Effector memory CD4-positive, alpha-beta T cell (primary cell): ENCODE data around the gene HLA-DPB1.

Source experiments
- DNase-seq, 3 donors: peaks; one replicate each; pipeline ENCODE4 v3.0.0-alpha.2; 2020
- H3K27ac ChIP-seq: 2 replicates; pipeline ENCODE4 v1.7.0; 2013; ENCODE audit warnings: mild to moderate bottlenecking, low read length, moderate library complexity; ENCODE audit not compliant: insufficient read depth, poor library complexity, severe bottlenecking
- H3K27me3 ChIP-seq: replicated peaks from 2 replicates; pipeline ENCODE4 v1.7.0; 2013; ENCODE audit warnings: mild to moderate bottlenecking, low read length; ENCODE audit not compliant: insufficient read depth, control insufficient read depth, poor library complexity, severe bottlenecking
- H3K36me3 ChIP-seq: 2 replicates; pipeline ENCODE4 v1.7.0; 2013; ENCODE audit warnings: mild to moderate bottlenecking, low read length, moderate library complexity; ENCODE audit not compliant: control insufficient read depth, insufficient read depth
- H3K4me1 ChIP-seq: 2 replicates; pipeline ENCODE4 v1.7.0; 2013; ENCODE audit warnings: low read length, mild to moderate bottlenecking; ENCODE audit not compliant: control insufficient read depth, insufficient read depth, poor library complexity, severe bottlenecking
- H3K4me3 ChIP-seq: 2 replicates; pipeline ENCODE4 v1.7.0; 2013; ENCODE audit warnings: low read length, low read depth, mild to moderate bottlenecking; ENCODE audit not compliant: insufficient read depth, poor library complexity, severe bottlenecking
- H3K9me3 ChIP-seq: 2 replicates; pipeline ENCODE4 v1.7.0; 2013; ENCODE audit warnings: mild to moderate bottlenecking, low read length, moderate library complexity; ENCODE audit not compliant: control insufficient read depth

The HLA-DPB1 gene

DNA sequence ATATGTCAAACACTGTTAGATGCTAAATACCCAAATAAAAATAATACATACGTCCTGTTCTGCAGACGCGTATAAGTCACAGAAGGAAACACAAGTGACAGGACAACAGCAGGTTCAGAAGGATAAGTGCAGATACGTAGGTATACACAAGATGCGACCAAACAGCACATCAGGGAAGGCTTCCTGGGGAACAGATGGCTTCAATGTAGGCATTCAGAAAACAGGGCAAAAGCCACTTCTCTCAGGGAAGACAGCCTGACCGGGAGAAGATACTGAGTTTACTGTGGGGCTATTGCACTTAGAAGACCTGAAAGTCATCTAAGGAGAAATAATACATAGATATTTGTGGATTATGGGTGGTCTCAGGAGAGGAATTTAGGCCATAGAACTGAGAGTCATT is 4.2 kb upstream of the HLA-DPB1 start:
- Histone ChIP-seq H3K27me3 (peaks cover 6% of the 10 kb centered on the region), H3K4me1 (peaks cover 11% of the 10 kb centered on the region), H3K9me3 (no peaks in the 10 kb centered on the region), H3K4me3 (no peak overlapping the region), H3K36me3 (no peaks in the 10 kb centered on the region), H3K27ac (no peak overlapping the region)
- no peak for DNase-seq

DNA sequence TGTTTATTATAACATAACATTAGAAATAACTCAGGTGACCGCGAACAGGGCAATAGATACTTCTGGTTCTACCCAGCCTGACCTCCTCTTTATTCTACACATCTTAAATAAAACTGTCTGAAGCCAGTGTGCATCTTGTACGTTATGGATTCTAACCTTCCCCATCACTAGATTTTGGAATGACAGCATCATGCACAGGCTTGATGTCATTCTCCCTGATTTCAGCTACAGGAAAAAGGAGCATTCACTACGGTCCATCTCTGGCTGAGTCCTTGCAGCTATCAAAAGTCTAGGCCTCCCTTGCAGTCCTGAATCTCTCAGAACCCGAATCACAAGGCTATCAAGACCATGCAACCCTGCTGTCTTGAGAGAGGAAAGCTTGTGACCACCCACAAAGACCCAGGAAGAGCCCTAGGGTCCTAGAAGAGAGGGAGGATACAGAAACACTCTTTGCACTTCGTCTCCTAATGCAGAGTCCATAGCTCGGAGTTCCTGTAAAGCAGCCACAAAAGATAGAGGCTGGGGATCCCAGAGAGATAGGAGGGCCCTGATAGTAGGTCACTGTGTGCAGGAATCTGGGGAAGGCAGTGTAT is 3.2 kb upstream of the HLA-DPB1 start:
- H3K36me3 ChIP-seq = no peaks in the 10 kb centered on the region
- peaks cover 11% of the 10 kb centered on the region for H3K4me1 ChIP-seq
- no peaks in the 10 kb centered on the region for H3K9me3 ChIP-seq
- no peak for DNase-seq
- H3K4me3 ChIP-seq = no peak overlapping the region
- H3K27me3 ChIP-seq = peaks cover 6% of the 10 kb centered on the region
- no peak overlapping the region for H3K27ac ChIP-seq

DNA sequence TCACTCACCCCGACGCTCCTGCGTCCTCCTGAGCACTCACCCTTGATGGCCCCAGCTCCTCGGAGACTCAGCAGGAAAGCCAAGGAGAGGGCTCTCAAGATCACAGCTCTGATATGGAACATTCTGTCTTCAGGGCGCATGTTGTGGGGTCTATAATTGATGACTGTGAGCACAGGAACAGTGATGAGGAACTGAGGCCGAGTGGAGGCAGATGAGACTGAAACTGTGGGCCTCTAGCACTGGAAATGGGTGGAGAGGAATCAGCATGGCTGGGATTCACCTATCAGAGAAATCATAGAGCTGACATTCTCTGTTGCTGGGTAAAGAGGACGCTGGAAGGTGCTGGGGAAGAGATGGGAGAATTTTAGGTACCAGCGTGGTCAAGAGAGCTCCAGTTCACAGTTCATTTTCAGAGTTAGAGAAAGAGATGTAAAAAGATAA is 2.3 kb upstream of the HLA-DPB1 start, which contains the start of gene HLA-DPA1:
Gene HLA-DPA1, minus strand, starts transcription at position 219 of the 441 bp plus-strand sequence.
- Histone ChIP-seq H3K27ac (peak within 1 kb of the TSS; percentile 21), H3K4me1 (peaks cover 11% of the 10 kb centered on the region), H3K27me3 (peaks cover 6% of the 10 kb centered on the region), H3K9me3 (no peaks in the 10 kb centered on the region), H3K4me3 (peak within 1 kb of the TSS; percentile 42), H3K36me3 (no peaks in the 10 kb centered on the region)
- DNase-seq = peak in 1 of 3 donors; percentile 24

DNA sequence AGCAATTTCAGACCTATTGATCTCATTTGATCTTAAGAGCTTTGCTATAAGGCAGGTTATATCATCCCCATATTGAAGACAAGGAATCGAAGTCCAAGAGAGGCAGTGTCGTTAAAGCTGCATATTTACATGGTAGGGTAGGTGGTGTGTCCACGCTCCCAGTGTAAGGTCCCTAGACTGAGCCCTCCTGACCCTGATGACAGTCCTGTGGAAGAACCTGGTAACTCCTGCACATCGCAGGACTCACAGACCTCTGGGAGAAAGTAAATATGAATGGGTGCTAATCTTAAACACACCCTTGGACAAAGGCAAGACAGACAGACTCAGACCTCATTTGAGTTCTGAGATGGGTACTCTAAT is 602 bp upstream of the HLA-DPB1 start:
- no peaks in the 10 kb centered on the region for H3K9me3 ChIP-seq
- no peak overlapping the region for H3K4me3 ChIP-seq
- peaks cover 11% of the 10 kb centered on the region for H3K4me1 ChIP-seq

DNA sequence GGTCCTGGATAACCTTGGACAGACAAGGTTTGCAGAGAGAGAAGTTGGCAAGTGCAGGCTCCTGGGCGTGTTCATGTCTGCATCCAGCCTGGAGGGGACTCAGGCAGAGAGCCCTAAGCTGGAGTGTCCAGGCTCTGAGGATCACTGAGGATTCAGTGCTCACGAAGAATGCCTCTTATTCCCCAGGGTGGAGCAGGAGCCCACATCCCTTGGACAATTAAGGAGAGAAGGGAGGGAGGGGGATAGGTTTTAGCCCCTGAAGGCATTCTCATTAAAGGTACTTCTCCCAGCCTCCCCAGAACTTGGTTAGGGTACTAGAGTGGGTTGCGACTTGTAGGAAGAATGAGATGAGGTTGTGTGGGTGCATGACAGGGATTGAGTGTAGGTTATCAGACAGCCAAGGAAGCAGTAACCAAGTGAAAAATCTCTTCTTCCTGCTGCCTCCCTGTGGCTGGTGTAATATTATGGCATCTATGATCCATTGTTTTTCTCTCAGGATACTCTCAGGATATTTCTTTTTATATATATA is 680 bp downstream of the HLA-DPB1 start:
- Histone ChIP-seq H3K4me3 (peak overlapping the region; percentile 67), H3K9me3 (no peaks in the 10 kb centered on the region), H3K4me1 (peaks cover 11% of the 10 kb centered on the region), H3K36me3 (no peaks in the 10 kb centered on the region), H3K27me3 (peaks cover 6% of the 10 kb centered on the region), H3K27ac (peak overlapping the region; percentile 71)
- DNase-seq = no peak

More for the DNA sequence above, 602 bp upstream of the HLA-DPB1 start:
- H3K27me3 ChIP-seq = peaks cover 6% of the 10 kb centered on the region
- no peaks in the 10 kb centered on the region for H3K36me3 ChIP-seq
- peak overlapping the region; percentile 71 for H3K27ac ChIP-seq
- DNase-seq = no peak

DNA sequence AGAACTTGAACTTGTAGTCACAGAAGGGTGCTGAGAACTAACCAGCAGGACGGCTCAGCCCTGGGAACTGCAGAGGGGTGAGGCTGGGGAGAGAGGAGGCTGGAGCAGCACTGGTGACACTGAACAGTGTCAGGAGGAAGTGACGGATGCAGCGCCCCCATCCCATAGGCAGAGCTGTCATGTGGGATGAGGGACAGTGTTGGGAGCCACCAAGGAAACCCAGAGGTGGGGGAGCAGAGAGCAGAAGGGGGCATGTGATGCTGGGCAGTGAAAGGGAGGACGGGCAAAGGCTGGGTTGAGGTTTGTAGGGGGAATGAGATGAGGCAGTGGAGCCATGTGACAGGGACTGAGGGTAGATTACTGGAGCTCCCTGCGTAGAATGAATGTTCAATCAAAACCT is 2.1 kb downstream of the HLA-DPB1 start:
- H3K36me3 ChIP-seq = no peaks in the 10 kb centered on the region
- no peak overlapping the region for H3K27ac ChIP-seq
- H3K4me1 ChIP-seq = peaks cover 11% of the 10 kb centered on the region
- DNase-seq = no peak
- H3K4me3 ChIP-seq = no peak overlapping the region
- no peaks in the 10 kb centered on the region for H3K9me3 ChIP-seq
- peaks cover 6% of the 10 kb centered on the region for H3K27me3 ChIP-seq

DNA sequence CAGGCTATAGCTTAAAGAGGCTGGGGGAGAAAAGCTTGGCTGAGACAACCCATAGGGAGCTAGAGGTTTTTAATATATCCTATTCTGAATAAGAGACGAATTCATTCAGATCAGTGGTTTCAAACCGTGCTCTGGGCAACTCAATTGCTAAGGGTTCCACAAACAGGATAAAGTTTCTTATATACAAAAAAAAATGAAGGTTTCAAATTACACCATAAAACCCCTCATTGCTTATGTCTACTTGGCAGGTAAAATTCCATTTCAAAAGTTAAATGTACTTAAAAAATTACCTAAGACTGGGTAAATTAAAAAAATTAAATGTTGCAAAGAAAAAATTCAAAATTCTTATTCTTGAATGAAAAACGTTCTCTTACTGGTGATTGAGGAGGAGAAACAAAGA is 2.7 kb downstream of the HLA-DPB1 start:
- H3K27ac ChIP-seq = no peak overlapping the region
- peaks cover 11% of the 10 kb centered on the region for H3K4me1 ChIP-seq
- no peaks in the 10 kb centered on the region for H3K9me3 ChIP-seq
- DNase-seq = no peak
- no peaks in the 10 kb centered on the region for H3K36me3 ChIP-seq
- peaks cover 6% of the 10 kb centered on the region for H3K27me3 ChIP-seq
- no peak overlapping the region for H3K4me3 ChIP-seq

DNA sequence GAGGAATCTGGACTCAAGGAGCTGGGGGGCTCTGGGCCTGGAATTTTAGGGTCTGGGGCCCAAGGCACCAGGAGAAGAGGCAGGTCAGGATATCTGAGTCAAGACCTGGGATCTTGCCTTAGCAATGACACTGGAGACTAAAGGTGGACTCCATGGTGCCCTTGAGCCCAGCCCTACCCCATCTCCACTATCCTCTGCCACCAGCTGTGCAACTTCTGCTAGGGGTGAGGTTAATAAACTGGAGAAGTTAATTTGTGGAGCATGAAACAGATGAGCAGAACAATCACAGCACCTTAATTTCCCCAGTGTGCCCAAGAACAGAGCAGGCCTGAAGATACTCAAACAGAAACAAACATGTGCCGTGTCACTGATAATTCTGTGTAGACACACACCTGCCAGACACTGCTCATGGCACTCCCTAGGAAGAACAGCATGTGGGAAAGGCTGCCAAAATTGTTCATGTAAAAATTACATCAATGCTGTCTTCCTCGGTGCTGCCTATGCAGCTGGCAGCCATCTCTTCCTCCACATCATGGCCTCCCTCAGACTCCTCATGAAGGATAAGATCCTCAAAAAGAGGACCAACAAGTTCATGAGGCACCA is 3.2 kb downstream of the HLA-DPB1 start:
- no peak for DNase-seq
- H3K4me1 ChIP-seq = peaks cover 11% of the 10 kb centered on the region
- H3K4me3 ChIP-seq = no peak overlapping the region
- H3K27me3 ChIP-seq = peaks cover 6% of the 10 kb centered on the region
- no peak overlapping the region for H3K27ac ChIP-seq
- H3K36me3 ChIP-seq = no peaks in the 10 kb centered on the region
- no peaks in the 10 kb centered on the region for H3K9me3 ChIP-seq

DNA sequence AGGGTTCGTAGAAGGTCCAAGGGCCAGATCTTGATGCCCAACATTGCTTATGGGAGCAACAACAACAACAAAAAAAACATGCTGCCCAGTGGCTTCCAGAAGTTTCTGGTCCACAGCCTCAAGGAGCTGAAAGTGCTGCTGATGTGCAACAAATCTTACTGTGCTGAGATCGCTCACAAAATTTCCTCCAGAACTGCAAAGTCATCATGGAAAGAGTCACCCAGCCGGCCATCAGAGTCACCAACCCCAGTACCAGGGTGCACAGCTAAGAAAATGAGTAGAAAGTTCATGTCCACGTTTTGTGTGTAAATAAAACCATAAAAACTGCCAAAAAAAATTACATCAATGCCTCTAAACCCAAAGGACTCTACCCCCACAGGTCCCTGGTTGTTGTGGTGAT is 3.8 kb downstream of the HLA-DPB1 start:
- Histone ChIP-seq H3K27me3 (peaks cover 6% of the 10 kb centered on the region), H3K27ac (no peak overlapping the region), H3K4me1 (peaks cover 11% of the 10 kb centered on the region), H3K36me3 (no peaks in the 10 kb centered on the region), H3K9me3 (no peaks in the 10 kb centered on the region), H3K4me3 (no peak overlapping the region)
- no peak for DNase-seq
